ENCODE measurements around the gene PITPNM1. TPM values are rescaled to one million over a fixed set of nuclear protein-coding genes. Genes with fewer than 3 reads are reported as not detected.

PITPNM1 gene
- total and polyA plus RNA-seq, 7 donors, result 3.2 to 69.1 (median 16.0) TPM

GRCh38 chr11:67525275-67525976 lies 20.3 kb upstream of the PITPNM1 start:
- Histone ChIP-seq H3K9me3 (no peaks in the 10 kb centered on the region), H3K27me3 (no peaks in the 10 kb centered on the region), H3K27ac (no peak overlapping the region), H3K4me3 (no peak overlapping the region), H3K4me1 (no peaks in the 10 kb centered on the region), H3K36me3 (no peaks in the 10 kb centered on the region)
- DNase-seq, result no peak
- TF ChIP-seq, protein P1, sequence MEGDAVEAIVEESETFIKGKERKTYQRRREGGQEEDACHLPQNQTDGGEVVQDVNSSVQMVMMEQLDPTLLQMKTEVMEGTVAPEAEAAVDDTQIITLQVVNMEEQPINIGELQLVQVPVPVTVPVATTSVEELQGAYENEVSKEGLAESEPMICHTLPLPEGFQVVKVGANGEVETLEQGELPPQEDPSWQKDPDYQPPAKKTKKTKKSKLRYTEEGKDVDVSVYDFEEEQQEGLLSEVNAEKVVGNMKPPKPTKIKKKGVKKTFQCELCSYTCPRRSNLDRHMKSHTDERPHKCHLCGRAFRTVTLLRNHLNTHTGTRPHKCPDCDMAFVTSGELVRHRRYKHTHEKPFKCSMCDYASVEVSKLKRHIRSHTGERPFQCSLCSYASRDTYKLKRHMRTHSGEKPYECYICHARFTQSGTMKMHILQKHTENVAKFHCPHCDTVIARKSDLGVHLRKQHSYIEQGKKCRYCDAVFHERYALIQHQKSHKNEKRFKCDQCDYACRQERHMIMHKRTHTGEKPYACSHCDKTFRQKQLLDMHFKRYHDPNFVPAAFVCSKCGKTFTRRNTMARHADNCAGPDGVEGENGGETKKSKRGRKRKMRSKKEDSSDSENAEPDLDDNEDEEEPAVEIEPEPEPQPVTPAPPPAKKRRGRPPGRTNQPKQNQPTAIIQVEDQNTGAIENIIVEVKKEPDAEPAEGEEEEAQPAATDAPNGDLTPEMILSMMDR (IDR thresholded peaks at IDR 0.05), result no peak
- no peak for TF ChIP-seq POLR2AphosphoS5 (IDR thresholded peaks at IDR 0.05)
- 63 to 74% methylated on average over 5 of the region's 5 CpGs for WGBS, 2 donors
- intact Hi-C loops (cut with DNase I), result no loop called here

DNA sequence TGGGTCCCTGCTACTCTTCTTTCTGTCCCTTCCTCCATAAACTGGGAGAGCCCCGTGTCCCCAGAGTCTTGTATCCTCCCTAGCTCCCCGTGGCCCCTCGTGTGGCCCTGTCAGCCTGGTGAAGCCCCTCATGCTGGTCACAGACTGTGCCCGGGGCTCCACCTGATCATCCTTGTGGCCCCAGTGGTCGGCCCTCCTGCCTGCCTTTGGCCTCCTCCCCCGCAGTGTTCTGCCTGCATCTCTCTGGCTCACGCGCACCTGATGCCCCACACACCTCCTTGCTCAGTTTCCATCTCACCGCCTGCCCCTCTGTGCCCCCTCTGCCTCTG lies 19.3 kb upstream of the PITPNM1 start:
- 86 to 91% methylated on average over 9 of the region's 9 CpGs for WGBS, 2 donors
- Histone ChIP-seq H3K27me3 (no peaks in the 10 kb centered on the region), H3K4me3 (no peak overlapping the region), H3K27ac (no peak overlapping the region), H3K4me1 (no peaks in the 10 kb centered on the region), H3K36me3 (no peaks in the 10 kb centered on the region), H3K9me3 (no peaks in the 10 kb centered on the region)
- intact Hi-C loops (cut with DNase I), result no loop called here
- no peak for TF ChIP-seq EP300 (IDR thresholded peaks at IDR 0.05)
- TF ChIP-seq, protein P1 (IDR thresholded peaks at IDR 0.05), result no peak
- TF ChIP-seq POLR2A (IDR thresholded peaks at IDR 0.05), result no peak
- no peak for TF ChIP-seq POLR2AphosphoS5 (IDR thresholded peaks at IDR 0.05)
- no peak for DNase-seq

GRCh38 chr11:67523556-67524479 lies 18.7 kb upstream of the PITPNM1 start:
- no peaks in the 10 kb centered on the region for H3K4me1 ChIP-seq
- no peaks in the 10 kb centered on the region for H3K9me3 ChIP-seq
- H3K36me3 ChIP-seq, result no peaks in the 10 kb centered on the region
- H3K4me3 ChIP-seq, result no peak overlapping the region
- WGBS, 2 donors, result 59 to 80% methylated on average over 25 of the region's 25 CpGs
- no peak for DNase-seq
- intact Hi-C loops (cut with DNase I), result no loop called here
- H3K27ac ChIP-seq, result no peak overlapping the region
- H3K27me3 ChIP-seq, result no peaks in the 10 kb centered on the region
- TF ChIP-seq EP300 (IDR thresholded peaks at IDR 0.05), result no peak
- no peak for TF ChIP-seq POLR2AphosphoS5 (IDR thresholded peaks at IDR 0.05)
- TF ChIP-seq POLR2A (IDR thresholded peaks at IDR 0.05), result no peak
- TF ChIP-seq, protein P1 (IDR thresholded peaks at IDR 0.05), result no peak

DNA sequence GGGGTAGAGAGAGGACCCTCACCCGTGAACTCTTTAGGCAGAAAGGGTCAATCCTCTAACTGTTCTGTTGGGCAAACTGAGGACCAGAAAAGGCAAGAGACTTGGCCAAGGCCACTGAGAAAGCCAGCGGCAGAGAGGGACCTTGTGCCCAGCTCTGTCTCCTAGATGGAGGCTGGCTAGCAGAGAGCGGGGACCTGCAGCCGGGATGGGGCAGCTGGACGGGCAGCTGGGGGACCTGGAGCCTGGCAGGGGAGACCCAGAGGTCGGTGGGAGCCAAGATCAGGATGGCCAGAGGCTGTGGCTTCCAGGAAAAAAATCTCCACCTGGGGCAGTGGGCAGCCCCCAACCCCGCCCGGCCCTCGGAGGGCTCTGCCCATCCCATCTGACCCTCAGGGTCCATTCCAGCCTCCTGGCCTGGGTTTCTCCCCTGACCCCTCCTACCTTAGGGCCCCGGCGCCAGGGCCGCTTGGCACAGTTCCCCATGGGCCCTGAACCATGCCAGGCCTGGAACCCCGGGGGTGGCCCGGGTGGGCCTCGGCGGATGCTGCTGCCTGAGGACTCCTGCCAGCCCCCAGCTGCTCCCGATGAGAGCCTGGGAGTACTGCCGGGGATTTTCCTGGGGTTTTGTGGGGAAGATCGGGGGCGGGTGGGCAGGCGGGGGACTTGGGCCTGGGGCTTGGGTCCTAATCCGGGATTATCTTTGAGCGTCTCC lies 17.8 kb upstream of the PITPNM1 start, which contains the start of gene CABP2:
TSS of gene CABP2 (minus strand) at position 603 of the 712 bp plus-strand sequence. CDS start at position 483, 120 bp downstream.
- H3K27ac ChIP-seq, result no peak within 1 kb of the TSS
- no peaks in the 10 kb centered on the region for H3K4me1 ChIP-seq
- TF ChIP-seq POLR2AphosphoS5 (IDR thresholded peaks at IDR 0.05), result no peak
- TF ChIP-seq, protein P1 (IDR thresholded peaks at IDR 0.05), result no peak
- no peak for TF ChIP-seq EP300 (IDR thresholded peaks at IDR 0.05)
- TF ChIP-seq POLR2A (IDR thresholded peaks at IDR 0.05), result no peak
- intact Hi-C loops (cut with DNase I), result no loop called here
- no peaks in the 10 kb centered on the region for H3K27me3 ChIP-seq
- no peak for DNase-seq
- no peak within 1 kb of the TSS for H3K4me3 ChIP-seq
- H3K36me3 ChIP-seq, result no peaks in the 10 kb centered on the region
- 79 to 83% methylated on average over 23 of the region's 23 CpGs for WGBS, 2 donors
- H3K9me3 ChIP-seq, result no peaks in the 10 kb centered on the region

Data from sigmoid colon (tissue), 7 donors.